ENCODE results near the gene HS3ST1.

The HS3ST1 gene

GRCh38 chr4:11428231-11428898 lies at the start of gene HS3ST1:
HS3ST1 (minus strand) TSS chr4:11428894; CDS start chr4:11400005, 28,889 bp downstream.
- DNase-seq: no peak

- no peak for DNase-seq
Measured at GRCh38 chr4:11475871-11476270, 47.2 kb upstream of the HS3ST1 start.

GRCh38 chr4:11474146-11474545 lies 45.5 kb upstream of the HS3ST1 start:
- no peak for DNase-seq

- DNase-seq: no peak
Measured at GRCh38 chr4:11472535-11472934, 43.8 kb upstream of the HS3ST1 start.

- DNase-seq: no peak
Measured at GRCh38 chr4:11471618-11472017, 42.9 kb upstream of the HS3ST1 start.

GRCh38 chr4:11471046-11471441 lies 42.4 kb upstream of the HS3ST1 start:
- no peak for DNase-seq

- DNase-seq: no peak
Measured at GRCh38 chr4:11470438-11471045, 41.8 kb upstream of the HS3ST1 start.

GRCh38 chr4:11469650-11470437 lies 41.1 kb upstream of the HS3ST1 start:
- no peak for DNase-seq

- DNase-seq: no peak
Measured at GRCh38 chr4:11468901-11469300, 40.2 kb upstream of the HS3ST1 start.

- DNase-seq: no peak
Measured at GRCh38 chr4:11467931-11468330, 39.2 kb upstream of the HS3ST1 start.

GRCh38 chr4:11463707-11464106 lies 35.0 kb upstream of the HS3ST1 start:
- no peak for DNase-seq

GRCh38 chr4:11456401-11456800 lies 27.7 kb upstream of the HS3ST1 start:
- no peak for DNase-seq

- DNase-seq: no peak
Measured at GRCh38 chr4:11455201-11455835, 26.6 kb upstream of the HS3ST1 start.

GRCh38 chr4:11451716-11452115 lies 23.0 kb upstream of the HS3ST1 start:
- no peak for DNase-seq

- DNase-seq: no peak
Measured at GRCh38 chr4:11446155-11446811, 17.6 kb upstream of the HS3ST1 start.

- no peak for DNase-seq
Measured at GRCh38 chr4:11441194-11441556, 12.5 kb upstream of the HS3ST1 start.

- no peak for DNase-seq
Measured at GRCh38 chr4:11440481-11441193, 11.9 kb upstream of the HS3ST1 start.

GRCh38 chr4:11439836-11440235 lies 11.1 kb upstream of the HS3ST1 start:
- DNase-seq: no peak

- no peak for DNase-seq
Measured at GRCh38 chr4:11438647-11439046, 10.0 kb upstream of the HS3ST1 start.

- DNase-seq: no peak
Measured at GRCh38 chr4:11436673-11437072, 8.0 kb upstream of the HS3ST1 start.

GRCh38 chr4:11436084-11436483 lies 7.4 kb upstream of the HS3ST1 start:
- DNase-seq: no peak

GRCh38 chr4:11435557-11435956 lies 6.9 kb upstream of the HS3ST1 start:
- DNase-seq: no peak

All from NCI-H226 (cell line).